Upper lobe of left lung (tissue), 6 donors: ENCODE measurements around the gene SRSF6. TPM values are rescaled to one million over a fixed set of nuclear protein-coding genes. Genes with fewer than 3 reads are reported as not detected.
"Not testable (repeated sequence)": the region's sequence is repeated elsewhere in the genome, so short reads cannot be mapped to it uniquely, and the experiment has no call there.

Experiments
- ATAC-seq, 2 donors: fragments of 200-7000 bp; cut with Tn5 transposase; one replicate each; pipeline ENCODE4 v1.9.1; 2022; ENCODE audit warnings: mild to moderate bottlenecking in 2 of 2, moderate library complexity in 2 of 2; ENCODE audit not compliant: low FRiP score in 2 of 2
- DNase-seq, 2 donors: peaks; one replicate each; pipeline ENCODE4 v3.0.0-alpha.2; 2019 to 2020
- H3K27ac ChIP-seq, 4 donors: fragments of 200-600 bp; sonication (generic); one replicate each; pipeline ENCODE4 v1.5.1; 2016 to 2019
- H3K27me3 ChIP-seq, 4 donors: fragments of 200-600 bp; sonication (generic); one replicate each; pipeline ENCODE4 v1.5.1; 2017 to 2019
- H3K36me3 ChIP-seq, 4 donors: fragments of 200-600 bp; sonication (generic); one replicate each; pipeline ENCODE4 v1.5.1; 2016 to 2019
- H3K4me1 ChIP-seq, 4 donors: fragments of 200-600 bp; sonication (generic); one replicate each; pipeline ENCODE4 v1.5.1; 2018 to 2019
- H3K4me3 ChIP-seq, 4 donors: fragments of 200-600 bp; sonication (generic); one replicate each; pipeline ENCODE4 v1.5.1; 2017 to 2019; ENCODE audit warnings: mild to moderate bottlenecking in 2 of 4, moderate library complexity in 1 of 4
- H3K9me3 ChIP-seq, 4 donors: fragments of 200-600 bp; sonication (generic); one replicate each; pipeline ENCODE4 v1.5.1; 2018 to 2019
- EP300 ChIP-seq, 4 donors: sonication (generic); formaldehyde crosslinking; IDR thresholded peaks; one replicate each; pipeline ENCODE4 v1.5.1; 2017; ENCODE audit warnings: antibody characterized with exemption in 4 of 4, control low read depth in 2 of 4
- POLR2A ChIP-seq, 4 donors: fragments of 450-650 bp; IDR thresholded peaks; one replicate each; pipeline ENCODE4 v1.5.1; 2016 to 2017; ENCODE audit warnings: antibody characterized with exemption in 4 of 4, mild to moderate bottlenecking in 2 of 4
- POLR2AphosphoS5 ChIP-seq, 2 donors: sonication (generic); formaldehyde crosslinking; IDR thresholded peaks; one replicate each; pipeline ENCODE4 v1.5.1; 2017; ENCODE audit warnings: antibody characterized with exemption in 2 of 2
- WGBS, 2 donors: methylation state at CpG; one replicate each; pipeline ENCODE4 v1.1.5; 2017 to 2018; 5-methylcytosine and 5-hydroxymethylcytosine counted together
- total RNA-seq, 6 donors: library from RNA; depleted of rRNA in 4 of 6; stranded (reverse); fragments of >200 nt in 4 of 6; gene quantifications; one replicate each; pipeline versions ENCODE4 v1.1.0 to v1.2.1, GENCODE V29; 2016 to 2021
- TF ChIP-seq, protein P1 (sequence below), 6 experiments: fragments of 450-650 bp in 4 of 6; fragments of 200-600 bp in 2 of 6; sonication (generic) in 2 of 6; IDR thresholded peaks; one replicate each; pipeline ENCODE4 v1.5.1; 2016 to 2019; ENCODE audit warnings: antibody characterized with exemption in 6 of 6
- donor health status: DM: no; HTN: no; CAD: no; lungs with moderate emphysema.
- donor health status: DM: no; HTN: yes; CAD: no; lungs with severe emphysema.

The SRSF6 gene
- total RNA-seq, 6 donors from 2014 or later, result 48.4 to 147 (median 93.2) TPM

DNA sequence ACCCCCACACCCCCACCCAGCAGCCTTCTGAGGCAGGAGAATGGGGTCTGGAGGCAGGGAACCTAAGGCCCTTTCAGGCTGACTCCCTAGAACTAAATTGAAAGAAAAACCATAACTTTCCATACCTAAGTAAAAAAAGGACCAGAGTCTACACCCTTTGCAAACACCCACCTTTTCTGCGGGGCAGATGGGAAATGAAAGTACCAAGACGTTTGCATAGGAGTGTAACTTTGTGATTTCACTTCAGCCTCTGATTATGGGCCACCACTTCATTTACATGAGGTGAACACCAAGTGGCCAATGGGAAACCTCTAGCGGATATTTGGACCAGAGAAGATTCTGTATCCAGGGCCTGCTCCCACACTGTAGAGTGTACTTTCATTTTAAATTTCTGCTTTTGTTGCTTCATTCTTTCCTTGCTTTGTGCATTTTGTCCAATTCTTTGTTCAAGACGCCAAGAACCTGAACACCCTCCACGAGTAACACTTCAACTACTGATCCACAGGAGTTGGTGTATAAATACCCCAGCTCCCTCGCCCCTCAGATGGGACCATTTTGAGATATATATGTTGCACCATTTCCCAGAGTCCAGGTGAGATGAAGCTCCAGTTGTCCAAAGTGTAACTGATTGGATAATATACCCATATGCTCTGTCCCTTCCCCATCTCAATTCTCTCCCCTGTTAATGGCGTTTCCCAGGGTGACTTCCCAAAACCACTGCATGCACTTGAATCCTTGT, 18.9 kb upstream of the SRSF6 start:
- WGBS, 2 donors, result 79 to 88% methylated on average over 7 of the region's 7 CpGs
- ATAC-seq (no peak), DNase-seq (no peak)
- H3K27me3 ChIP-seq, result no peaks in the 10 kb centered on the region
- no peaks in the 10 kb centered on the region for H3K36me3 ChIP-seq
- no peaks in the 10 kb centered on the region for H3K4me1 ChIP-seq
- H3K9me3 ChIP-seq, result no peaks in the 10 kb centered on the region
- no peak overlapping the region for H3K4me3 ChIP-seq
- H3K27ac ChIP-seq, result no peak overlapping the region
- TF ChIP-seq, protein P1, sequence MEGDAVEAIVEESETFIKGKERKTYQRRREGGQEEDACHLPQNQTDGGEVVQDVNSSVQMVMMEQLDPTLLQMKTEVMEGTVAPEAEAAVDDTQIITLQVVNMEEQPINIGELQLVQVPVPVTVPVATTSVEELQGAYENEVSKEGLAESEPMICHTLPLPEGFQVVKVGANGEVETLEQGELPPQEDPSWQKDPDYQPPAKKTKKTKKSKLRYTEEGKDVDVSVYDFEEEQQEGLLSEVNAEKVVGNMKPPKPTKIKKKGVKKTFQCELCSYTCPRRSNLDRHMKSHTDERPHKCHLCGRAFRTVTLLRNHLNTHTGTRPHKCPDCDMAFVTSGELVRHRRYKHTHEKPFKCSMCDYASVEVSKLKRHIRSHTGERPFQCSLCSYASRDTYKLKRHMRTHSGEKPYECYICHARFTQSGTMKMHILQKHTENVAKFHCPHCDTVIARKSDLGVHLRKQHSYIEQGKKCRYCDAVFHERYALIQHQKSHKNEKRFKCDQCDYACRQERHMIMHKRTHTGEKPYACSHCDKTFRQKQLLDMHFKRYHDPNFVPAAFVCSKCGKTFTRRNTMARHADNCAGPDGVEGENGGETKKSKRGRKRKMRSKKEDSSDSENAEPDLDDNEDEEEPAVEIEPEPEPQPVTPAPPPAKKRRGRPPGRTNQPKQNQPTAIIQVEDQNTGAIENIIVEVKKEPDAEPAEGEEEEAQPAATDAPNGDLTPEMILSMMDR (IDR thresholded peaks at IDR 0.05), result no peak
- TF ChIP-seq EP300 (IDR thresholded peaks at IDR 0.05) (no peak), POLR2A (IDR thresholded peaks at IDR 0.05) (no peak), POLR2AphosphoS5 (IDR thresholded peaks at IDR 0.05) (no peak)

DNA sequence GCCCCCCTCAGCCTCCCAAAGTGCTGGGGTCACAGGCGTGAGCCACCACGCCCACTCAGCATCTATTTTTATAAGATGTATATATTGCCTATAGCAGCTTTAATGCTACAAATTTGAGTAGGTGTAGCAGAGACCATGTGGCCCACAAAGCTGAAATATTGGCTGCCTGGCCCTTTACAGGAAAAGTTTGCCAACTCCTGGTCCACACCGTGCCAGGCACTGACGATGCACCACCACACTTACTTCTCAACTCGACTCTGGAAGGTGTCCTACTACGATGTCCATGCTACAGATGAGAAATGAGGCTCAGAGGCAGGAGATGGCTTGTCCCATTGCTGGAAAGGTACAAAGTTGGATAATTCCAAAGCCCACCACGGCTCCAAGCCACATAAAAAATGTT, 17.2 kb upstream of the SRSF6 start:
- Histone ChIP-seq H3K27me3 (no peaks in the 10 kb centered on the region), H3K27ac (no peak overlapping the region), H3K9me3 (no peaks in the 10 kb centered on the region), H3K4me1 (no peaks in the 10 kb centered on the region), H3K4me3 (no peak overlapping the region), H3K36me3 (no peaks in the 10 kb centered on the region)
- ATAC-seq, result no peak
- 79 to 84% methylated on average over 7 of the region's 7 CpGs for WGBS, 2 donors
- TF ChIP-seq POLR2AphosphoS5 (IDR thresholded peaks at IDR 0.05) (no peak), POLR2A (IDR thresholded peaks at IDR 0.05) (no peak), EP300 (IDR thresholded peaks at IDR 0.05) (no peak)
- TF ChIP-seq, protein P1 (IDR thresholded peaks at IDR 0.05), result no peak
- no peak for DNase-seq

DNA sequence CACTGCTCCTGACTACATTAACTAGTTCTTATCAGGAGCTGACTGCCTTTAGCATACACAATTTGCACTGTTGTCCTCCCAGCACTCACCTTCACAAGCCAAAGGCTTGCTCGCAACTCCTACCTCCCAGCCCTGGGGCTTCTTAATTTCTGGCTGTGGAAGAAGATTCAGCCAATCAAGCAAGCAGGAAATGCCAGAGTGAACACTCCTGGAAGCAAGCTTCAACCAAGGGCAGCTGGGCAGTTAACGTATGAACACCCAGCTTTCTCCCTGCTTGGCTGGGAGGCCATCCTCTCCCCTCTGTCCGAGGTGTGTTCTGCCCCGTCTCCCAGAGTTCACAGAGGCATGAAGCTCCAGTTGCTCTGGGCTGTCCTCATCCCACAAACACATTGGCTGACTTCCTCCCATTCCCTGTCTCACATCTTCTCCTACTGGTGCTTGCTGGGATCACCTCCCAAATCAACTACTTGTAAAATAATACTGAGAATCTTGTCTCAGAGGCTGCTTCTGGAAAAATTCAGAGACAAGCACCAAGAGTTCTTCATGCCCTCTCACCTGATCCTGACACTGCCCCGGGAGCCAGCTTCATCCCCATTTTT, 15.3 kb upstream of the SRSF6 start:
- no peak for DNase-seq
- Histone ChIP-seq H3K9me3 (no peaks in the 10 kb centered on the region), H3K36me3 (no peaks in the 10 kb centered on the region), H3K27me3 (no peaks in the 10 kb centered on the region), H3K4me3 (no peak overlapping the region), H3K4me1 (no peaks in the 10 kb centered on the region), H3K27ac (no peak overlapping the region)
- no peak for ATAC-seq
- 66 to 73% methylated on average over 5 of the region's 5 CpGs for WGBS, 2 donors
- TF ChIP-seq POLR2A (IDR thresholded peaks at IDR 0.05), result no peak

DNA sequence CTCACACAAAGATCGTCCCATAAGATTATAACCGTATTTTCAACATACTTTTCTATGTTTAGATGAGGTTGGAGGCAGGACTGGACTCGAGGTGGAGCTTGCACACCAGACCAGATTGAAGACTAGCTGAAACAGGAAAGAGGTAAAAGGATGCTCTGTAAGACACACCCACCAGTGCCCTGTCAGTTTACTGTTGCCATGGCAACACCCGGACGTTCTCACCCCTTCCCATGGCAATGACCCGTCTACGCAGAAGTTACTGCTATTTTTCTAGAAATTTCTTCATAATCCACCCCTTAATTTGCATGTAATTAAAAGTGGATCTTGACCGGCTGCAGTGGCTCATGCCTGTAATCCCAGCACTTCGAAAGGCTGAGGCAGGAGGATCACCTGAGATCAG, 13.6 kb upstream of the SRSF6 start:
- H3K27ac ChIP-seq, result no peak overlapping the region
- H3K4me3 ChIP-seq, result no peak overlapping the region
- DNase-seq, result no peak
- no peaks in the 10 kb centered on the region for H3K36me3 ChIP-seq
- ATAC-seq, result no peak
- H3K9me3 ChIP-seq, result no peaks in the 10 kb centered on the region
- TF ChIP-seq, protein P1 (IDR thresholded peaks at IDR 0.05), result no peak
- no peak for TF ChIP-seq POLR2A (IDR thresholded peaks at IDR 0.05)
- TF ChIP-seq POLR2AphosphoS5 (IDR thresholded peaks at IDR 0.05), result no peak
- TF ChIP-seq EP300 (IDR thresholded peaks at IDR 0.05), result no peak
- H3K27me3 ChIP-seq, result no peaks in the 10 kb centered on the region
- peaks cover 0 to 7% (median 3%) of the 10 kb centered on the region in 4 donors for H3K4me1 ChIP-seq
- 71 to 75% methylated on average over 9 of the region's 9 CpGs for WGBS, 2 donors

DNA sequence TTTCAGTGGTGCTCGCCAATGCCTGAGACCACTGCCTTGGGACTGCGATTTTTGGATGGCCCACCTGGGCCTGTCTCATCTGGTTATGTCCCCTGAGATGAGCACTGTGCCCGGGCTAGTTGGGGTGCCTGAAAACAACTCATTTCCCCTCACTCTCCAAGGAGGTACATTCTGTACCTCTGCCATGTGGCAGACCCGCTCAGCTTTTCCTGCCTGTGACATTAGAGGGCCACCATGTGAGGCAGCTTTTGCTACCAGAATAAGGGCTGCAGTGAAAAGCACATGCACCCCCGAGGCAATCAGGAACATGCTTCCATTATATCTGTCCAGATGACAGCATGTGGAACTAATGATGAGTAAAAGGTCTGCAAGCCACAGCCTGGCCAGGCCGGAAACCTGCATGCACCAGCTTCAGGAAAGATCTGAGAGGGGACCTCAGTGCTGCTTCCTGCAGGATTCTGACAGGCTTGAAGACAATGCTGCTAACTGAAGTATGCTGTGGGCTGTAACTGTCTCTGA, 11.3 kb upstream of the SRSF6 start:
- no peaks in the 10 kb centered on the region for H3K27me3 ChIP-seq
- 69 to 82% methylated on average over 6 of the region's 6 CpGs for WGBS, 2 donors
- no peak for DNase-seq

DNA sequence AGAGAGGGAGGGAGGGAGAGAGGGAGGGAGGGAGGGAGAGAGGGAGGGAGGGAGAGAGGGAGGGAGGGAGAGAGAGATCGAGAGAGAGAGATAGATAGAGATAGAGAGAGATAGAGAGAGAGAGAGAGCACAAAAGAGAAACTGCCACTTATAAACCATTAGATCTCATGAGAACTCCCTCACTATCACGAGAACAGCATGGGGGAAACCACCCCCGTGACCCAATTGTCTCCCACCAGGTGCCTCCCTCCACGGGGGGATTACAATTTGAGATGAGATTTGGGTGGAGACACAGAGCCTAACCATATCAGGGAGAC, 9.3 kb upstream of the SRSF6 start:
- not testable (repeated sequence) for H3K27ac ChIP-seq, H3K9me3 ChIP-seq, H3K36me3 ChIP-seq, H3K4me3 ChIP-seq, H3K4me1 ChIP-seq, ATAC-seq, DNase-seq, H3K27me3 ChIP-seq
- WGBS, 2 donors, result 14% methylated on average over 4 of the region's 4 CpGs

More for the DNA sequence above, 11.3 kb upstream of the SRSF6 start:
- H3K27ac ChIP-seq, result no peak overlapping the region
- H3K4me3 ChIP-seq, result no peak overlapping the region
- peaks cover 0 to 7% (median 3%) of the 10 kb centered on the region in 4 donors for H3K4me1 ChIP-seq
- H3K36me3 ChIP-seq, result no peaks in the 10 kb centered on the region
- no peak for TF ChIP-seq EP300 (IDR thresholded peaks at IDR 0.05)
- TF ChIP-seq POLR2AphosphoS5 (IDR thresholded peaks at IDR 0.05), result no peak
- TF ChIP-seq, protein P1 (IDR thresholded peaks at IDR 0.05), result no peak
- no peak for TF ChIP-seq POLR2A (IDR thresholded peaks at IDR 0.05)
- no peaks in the 10 kb centered on the region for H3K9me3 ChIP-seq
- ATAC-seq, result no peak
